Sigmoid colon (tissue), 7 donors: ENCODE results near the gene HACD2. TPM values are rescaled to one million over a fixed set of nuclear protein-coding genes. Genes with fewer than 3 reads are reported as not detected.

Experiments
- DNase-seq: peaks from one replicate; pipeline ENCODE4 v3.0.0-alpha.2; 2019
- H3K27ac ChIP-seq, 4 donors: fragments of 200-600 bp; sonication (generic); one replicate each; pipeline ENCODE4 v1.5.1; 2016 to 2019; ENCODE audit warnings: mild to moderate bottlenecking in 1 of 4
- H3K27me3 ChIP-seq, 3 donors: fragments of 200-600 bp; sonication (generic); one replicate each; pipeline ENCODE4 v1.5.1; 2019; ENCODE audit warnings: mild to moderate bottlenecking in 1 of 3
- H3K36me3 ChIP-seq, 4 donors: fragments of 200-600 bp; sonication (generic); one replicate each; pipeline ENCODE4 v1.5.1; 2016 to 2019
- H3K4me1 ChIP-seq, 4 donors: fragments of 200-600 bp; sonication (generic); one replicate each; pipeline ENCODE4 v1.5.1; 2017 to 2019
- H3K4me3 ChIP-seq, 4 donors: fragments of 200-600 bp; sonication (generic); one replicate each; pipeline ENCODE4 v1.5.1; 2017 to 2019; ENCODE audit warnings: mild to moderate bottlenecking in 2 of 4, moderate library complexity in 1 of 4
- H3K9me3 ChIP-seq, 4 donors: fragments of 200-600 bp in 3 of 4; sonication (generic) in 3 of 4; one replicate each; pipeline versions ENCODE4 v1.5.1 to v1.6.1; 2013 to 2019
- CTCF ChIP-seq, 4 experiments: fragments of 450-650 bp in 3 of 4; fragments of 200-600 bp in 1 of 4; IDR thresholded peaks; one replicate each; pipeline ENCODE4 v1.5.1; 2016 to 2019; ENCODE audit warnings: antibody characterized with exemption in 4 of 4, mild to moderate bottlenecking in 3 of 4, moderate library complexity in 2 of 4
- EP300 ChIP-seq, 4 donors: sonication (generic); formaldehyde crosslinking; IDR thresholded peaks; one replicate each; pipeline ENCODE4 v1.6.1; 2017; ENCODE audit warnings: antibody characterized with exemption in 4 of 4
- POLR2A ChIP-seq, 2 donors: fragments of 450-650 bp; IDR thresholded peaks; one replicate each; pipeline ENCODE4 v1.6.1; 2016; ENCODE audit warnings: antibody characterized with exemption in 2 of 2, mild to moderate bottlenecking in 2 of 2, moderate library complexity in 2 of 2
- POLR2AphosphoS5 ChIP-seq, 4 donors: sonication (generic); formaldehyde crosslinking; IDR thresholded peaks; one replicate each; pipeline ENCODE4 v1.6.1; 2017; ENCODE audit warnings: antibody characterized with exemption in 4 of 4
- WGBS, 2 donors: extraction: QIAGEN DNeasy Blood & Tissue Kit; methylation state at CpG; one replicate each; pipeline ENCODE4 v1.1.7; 2013; 5-methylcytosine and 5-hydroxymethylcytosine counted together
- intact Hi-C: fragments of 100-400 bp; cut with DNase I; formaldehyde crosslinking; loops from one replicate; pipeline ENCODE4 v1.15.1; 2023
- polyA plus RNA-seq, 3 donors: library from polyadenylated mRNA; stranded (reverse); fragments of 200-250 nt; gene quantifications; one replicate each; pipeline ENCODE4 v1.2.3, GENCODE V29; 2013
- total RNA-seq, 4 donors: library from RNA; depleted of rRNA; stranded (reverse); fragments of >200 nt; gene quantifications; one replicate each; pipeline ENCODE4 v1.1.0, GENCODE V29; 2016
- donor health status: healthy with polysubstance abuse.
- donor health status: Bipolar disorder and iron deficiency.
- donor health status: healthy.

Gene HACD2
- total and polyA plus RNA-seq, 7 donors: 6.6 to 26.4 (median 18.6) TPM

- peaks cover 0 to 63% (median 36%) of the 10 kb centered on the region in 4 donors for H3K4me1 ChIP-seq
- no peaks in the 10 kb centered on the region for H3K36me3 ChIP-seq
- peak overlapping the region; percentile 53 to 93 (median 80) for H3K4me3 ChIP-seq
- H3K27me3 ChIP-seq: peaks cover 0 to 4% (median 0%) of the 10 kb centered on the region in 3 donors
- intact Hi-C loops: loop anchor here (2.0 to 5.0 kb wide), 3 partner anchors 77 to 110 kb away; no protein-coding TSS in a partner anchor
- DNase-seq: peak; percentile 76
- WGBS, 2 donors: 94 to 97% methylated on average over 27 of the region's 27 CpGs
- TF ChIP-seq EP300 (IDR thresholded peaks at IDR 0.05) (no peak), POLR2AphosphoS5 (IDR thresholded peaks at IDR 0.05) (peak in 3 of 4 donors; percentile 16 to 36 (median 27))
- H3K9me3 ChIP-seq: no peaks in the 10 kb centered on the region
- peak overlapping the region; percentile 94 to 98 (median 96) for H3K27ac ChIP-seq
Measured at GRCh38 chr3:123447416-123447748, 137.5 kb downstream of the HACD2 start.

DNA sequence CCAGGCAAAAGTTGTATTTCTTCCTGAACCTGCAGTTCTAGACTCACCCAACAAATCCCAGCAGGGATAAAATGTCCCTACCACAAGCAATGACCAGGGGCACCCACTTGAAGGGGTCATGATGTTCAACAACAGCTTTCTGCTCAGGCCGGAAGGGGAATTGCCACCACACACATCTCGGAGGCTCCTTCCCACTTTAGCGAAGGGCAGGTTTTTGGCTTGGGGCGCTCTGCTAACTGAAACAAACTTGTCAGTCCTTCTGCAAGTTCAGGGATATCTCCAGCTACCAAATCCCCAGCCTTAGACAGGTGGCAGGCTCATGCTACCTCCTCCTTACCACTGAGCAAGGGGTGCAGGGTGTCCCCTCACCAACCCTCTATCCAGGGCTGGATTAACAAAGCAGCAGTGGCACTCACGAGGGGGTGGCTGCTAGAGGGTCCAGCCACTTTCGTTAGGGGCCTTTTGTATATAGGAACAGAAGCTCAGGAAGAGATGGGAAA is 138.2 kb downstream of the HACD2 start:
- Histone ChIP-seq H3K27ac (peak overlapping the region; percentile 94 to 98 (median 96)), H3K4me3 (peak overlapping the region; percentile 53 to 93 (median 80)), H3K9me3 (no peaks in the 10 kb centered on the region), H3K4me1 (peaks cover 0 to 63% (median 41%) of the 10 kb centered on the region in 4 donors), H3K36me3 (no peaks in the 10 kb centered on the region), H3K27me3 (peaks cover 0 to 4% (median 0%) of the 10 kb centered on the region in 3 donors)
- TF ChIP-seq POLR2AphosphoS5 (IDR thresholded peaks at IDR 0.05) (no peak), EP300 (IDR thresholded peaks at IDR 0.05) (no peak), CTCF (IDR thresholded peaks at IDR 0.05) (no peak), POLR2A (IDR thresholded peaks at IDR 0.05) (no peak)
- 84 to 91% methylated on average over 6 of the region's 6 CpGs for WGBS, 2 donors
- intact Hi-C loops: loop anchor here (1.0 to 5.0 kb wide), 4 partner anchors 31 to 111 kb away; no protein-coding TSS in a partner anchor
- DNase-seq: no peak

DNA sequence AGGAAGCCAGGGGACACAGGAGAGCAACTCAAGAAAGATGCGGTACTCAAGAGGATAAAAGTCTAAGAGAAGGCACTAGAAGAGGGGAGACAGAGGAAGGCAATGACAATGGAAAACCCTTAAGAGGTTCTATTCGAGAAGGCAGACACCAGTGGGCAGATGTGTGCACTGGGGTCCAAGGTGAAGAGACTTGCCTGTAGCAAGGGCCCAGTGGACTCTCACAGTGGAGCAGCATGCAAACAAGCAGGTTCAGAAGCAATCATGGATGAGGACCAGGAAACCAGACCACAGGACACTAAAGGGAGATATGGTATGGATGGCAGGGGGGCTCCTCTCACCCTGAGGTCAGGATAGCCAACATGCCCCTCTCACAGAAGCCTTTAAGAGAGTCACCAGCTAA is 138.6 kb downstream of the HACD2 start:
- no peak for DNase-seq
- WGBS, 2 donors: 88 to 90% methylated on average over 2 of the region's 2 CpGs
- Histone ChIP-seq H3K9me3 (no peaks in the 10 kb centered on the region), H3K27me3 (peaks cover 0 to 4% (median 0%) of the 10 kb centered on the region in 3 donors), H3K36me3 (no peaks in the 10 kb centered on the region), H3K4me1 (peaks cover 0 to 63% (median 41%) of the 10 kb centered on the region in 4 donors), H3K27ac (peak overlapping the region; percentile 94 to 98 (median 96)), H3K4me3 (peak overlapping the region; percentile 53 to 93 (median 80))
- intact Hi-C loops: loop anchor here (1.0 to 5.0 kb wide), 4 partner anchors 31 to 111 kb away; no protein-coding TSS in a partner anchor
- TF ChIP-seq POLR2AphosphoS5 (IDR thresholded peaks at IDR 0.05): no peak
- TF ChIP-seq EP300 (IDR thresholded peaks at IDR 0.05): no peak
- TF ChIP-seq POLR2A (IDR thresholded peaks at IDR 0.05): no peak
- no peak for TF ChIP-seq CTCF (IDR thresholded peaks at IDR 0.05)

GRCh38 chr3:123445702-123446101 is 139.2 kb downstream of the HACD2 start:
- DNase-seq: no peak
- intact Hi-C loops: loop anchor here (1.0 to 5.0 kb wide), 4 partner anchors 30 to 112 kb away; no protein-coding TSS in a partner anchor
- Histone ChIP-seq H3K4me3 (peak overlapping the region; percentile 53 to 93 (median 80)), H3K36me3 (no peaks in the 10 kb centered on the region), H3K9me3 (no peaks in the 10 kb centered on the region), H3K27ac (peak overlapping the region; percentile 94 to 98 (median 96)), H3K4me1 (peaks cover 0 to 63% (median 43%) of the 10 kb centered on the region in 4 donors), H3K27me3 (peaks cover 0 to 4% (median 0%) of the 10 kb centered on the region in 3 donors)
- TF ChIP-seq CTCF (IDR thresholded peaks at IDR 0.05) (no peak), POLR2A (IDR thresholded peaks at IDR 0.05) (no peak), POLR2AphosphoS5 (IDR thresholded peaks at IDR 0.05) (no peak)
- WGBS, 2 donors: 55 to 73% methylated on average over 2 of the region's 2 CpGs

DNA sequence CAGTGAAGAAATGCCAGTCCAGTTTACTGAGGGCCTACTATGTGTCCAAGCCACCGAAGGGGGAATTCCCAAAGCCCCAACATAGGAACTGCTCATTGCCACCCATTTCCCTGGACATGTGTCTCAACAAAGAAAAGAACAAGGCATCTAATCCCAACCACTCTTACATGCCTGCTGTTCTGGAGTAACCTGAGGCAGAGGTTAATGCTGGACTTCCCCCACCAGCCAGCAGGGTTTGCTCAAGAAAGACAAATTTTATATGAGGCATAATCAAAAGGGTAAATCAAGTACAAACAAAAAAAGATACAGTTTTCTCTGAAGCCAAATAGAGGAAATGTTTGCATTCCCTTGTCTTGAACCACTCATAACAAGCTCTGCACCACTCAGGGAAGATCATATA is 140.1 kb downstream of the HACD2 start:
- Histone ChIP-seq H3K4me3 (peak overlapping the region in 3 of 4 donors; percentile 76 to 93 (median 85)), H3K27ac (peak overlapping the region; percentile 94 to 98 (median 96)), H3K9me3 (no peaks in the 10 kb centered on the region), H3K27me3 (peaks cover 0 to 4% (median 0%) of the 10 kb centered on the region in 3 donors), H3K4me1 (peaks cover 0 to 60% (median 46%) of the 10 kb centered on the region in 4 donors), H3K36me3 (no peaks in the 10 kb centered on the region)
- TF ChIP-seq POLR2AphosphoS5 (IDR thresholded peaks at IDR 0.05): no peak
- no peak for TF ChIP-seq CTCF (IDR thresholded peaks at IDR 0.05)
- TF ChIP-seq POLR2A (IDR thresholded peaks at IDR 0.05): no peak
- no peak for TF ChIP-seq EP300 (IDR thresholded peaks at IDR 0.05)
- 75 to 82% methylated on average over 1 of the region's 1 CpG for WGBS, 2 donors
- DNase-seq: no peak
- intact Hi-C loops: loop anchor here (5.0 kb wide), 1 partner anchor 113 kb away; no protein-coding TSS in a partner anchor
